Measurements from ENCODE around the gene PRDM12.

- TF ChIP-seq POLR2A (IDR thresholded peaks at IDR 0.05; ENCODE audit: low read depth) (no peak), POLR2AphosphoS5 (IDR thresholded peaks at IDR 0.05) (no peak)
Observed at GRCh38 chr9:130662970-130663257, 1.5 kb upstream of the PRDM12 start.
